ENCODE results near the gene ZNF616.

Gene ZNF616

GRCh38 chr19:52065399-52065798, 74.3 kb downstream of the ZNF616 start:
- Histone ChIP-seq H3K27ac (ENCODE audit: low read depth, low read length, severe bottlenecking) (no peak overlapping the region), H3K9me3 (ENCODE audit: control insufficient read depth, low read length) (peaks cover 85% of the 10 kb centered on the region), H3K4me1 (ENCODE audit: control insufficient read depth, insufficient read depth, low read length, poor library complexity, severe bottlenecking) (no peaks in the 10 kb centered on the region), H3K4me3 (ENCODE audit: extremely low read depth, insufficient read depth, low read length, poor library complexity, severe bottlenecking) (no peak overlapping the region), H3K36me3 (ENCODE audit: control insufficient read depth, insufficient read depth, low read length) (peaks cover 70% of the 10 kb centered on the region)
- WGBS, 2 experiments (ENCODE audit: insufficient coverage in 2 of 2) = 74 to 95% methylated on average over 3 of the region's 6 CpGs
